ENCODE data around the gene SPATA6L.

The SPATA6L gene

DNA sequence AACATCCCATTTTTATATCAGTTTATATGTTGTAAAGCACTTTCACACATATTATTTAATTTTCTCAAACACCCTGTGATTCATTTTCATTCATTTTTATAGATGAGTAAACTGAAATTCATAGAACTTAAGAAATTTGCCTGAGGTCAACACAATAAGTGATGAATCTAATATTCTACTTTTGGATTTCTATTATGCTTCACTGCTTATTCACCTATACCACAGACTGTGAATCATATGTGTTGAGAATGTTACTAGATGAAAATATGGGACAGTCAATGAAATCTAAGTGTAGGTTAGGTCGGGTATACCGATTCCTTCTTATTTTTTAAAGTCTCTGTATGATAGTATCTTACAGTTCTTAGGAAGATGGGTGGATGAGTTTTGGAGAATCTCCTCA, 37.8 kb upstream of the SPATA6L start:
- DNase-seq (ENCODE audit: extremely low read depth, low read depth) = no peak
- TF ChIP-seq, protein P1, sequence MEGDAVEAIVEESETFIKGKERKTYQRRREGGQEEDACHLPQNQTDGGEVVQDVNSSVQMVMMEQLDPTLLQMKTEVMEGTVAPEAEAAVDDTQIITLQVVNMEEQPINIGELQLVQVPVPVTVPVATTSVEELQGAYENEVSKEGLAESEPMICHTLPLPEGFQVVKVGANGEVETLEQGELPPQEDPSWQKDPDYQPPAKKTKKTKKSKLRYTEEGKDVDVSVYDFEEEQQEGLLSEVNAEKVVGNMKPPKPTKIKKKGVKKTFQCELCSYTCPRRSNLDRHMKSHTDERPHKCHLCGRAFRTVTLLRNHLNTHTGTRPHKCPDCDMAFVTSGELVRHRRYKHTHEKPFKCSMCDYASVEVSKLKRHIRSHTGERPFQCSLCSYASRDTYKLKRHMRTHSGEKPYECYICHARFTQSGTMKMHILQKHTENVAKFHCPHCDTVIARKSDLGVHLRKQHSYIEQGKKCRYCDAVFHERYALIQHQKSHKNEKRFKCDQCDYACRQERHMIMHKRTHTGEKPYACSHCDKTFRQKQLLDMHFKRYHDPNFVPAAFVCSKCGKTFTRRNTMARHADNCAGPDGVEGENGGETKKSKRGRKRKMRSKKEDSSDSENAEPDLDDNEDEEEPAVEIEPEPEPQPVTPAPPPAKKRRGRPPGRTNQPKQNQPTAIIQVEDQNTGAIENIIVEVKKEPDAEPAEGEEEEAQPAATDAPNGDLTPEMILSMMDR (IDR thresholded peaks at IDR 0.05; ENCODE audit: low read depth, low read length, missing control alignments) = no peak
- no peak overlapping the region for H3K4me3 ChIP-seq (replicated peaks; ENCODE audit: low read depth, low read length)

DNA sequence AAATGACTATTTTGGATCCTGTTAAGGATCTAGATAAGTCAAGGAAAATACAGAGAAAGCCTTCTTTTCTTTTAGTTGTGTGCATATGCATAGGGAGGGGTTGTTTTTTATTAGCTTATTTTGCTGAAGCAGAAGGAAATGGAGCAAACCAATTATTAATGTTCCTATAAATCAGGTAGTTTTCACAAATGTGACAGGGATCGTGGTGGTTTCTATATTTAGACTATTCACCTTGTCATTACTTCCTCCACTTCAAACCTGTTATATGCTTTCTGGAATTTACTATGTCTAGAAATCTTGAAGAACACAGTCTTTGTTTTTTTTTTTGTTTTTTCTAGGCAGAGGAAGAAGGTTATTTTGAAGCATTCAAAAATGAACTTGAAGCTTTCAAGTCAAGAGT, 35.2 kb upstream of the SPATA6L start:
- H3K4me3 ChIP-seq (replicated peaks; ENCODE audit: low read depth, low read length) = no peak overlapping the region
- no peak for DNase-seq (ENCODE audit: extremely low read depth, low read depth)
- TF ChIP-seq, protein P1 (IDR thresholded peaks at IDR 0.05; ENCODE audit: low read depth, low read length, missing control alignments) = no peak

DNA sequence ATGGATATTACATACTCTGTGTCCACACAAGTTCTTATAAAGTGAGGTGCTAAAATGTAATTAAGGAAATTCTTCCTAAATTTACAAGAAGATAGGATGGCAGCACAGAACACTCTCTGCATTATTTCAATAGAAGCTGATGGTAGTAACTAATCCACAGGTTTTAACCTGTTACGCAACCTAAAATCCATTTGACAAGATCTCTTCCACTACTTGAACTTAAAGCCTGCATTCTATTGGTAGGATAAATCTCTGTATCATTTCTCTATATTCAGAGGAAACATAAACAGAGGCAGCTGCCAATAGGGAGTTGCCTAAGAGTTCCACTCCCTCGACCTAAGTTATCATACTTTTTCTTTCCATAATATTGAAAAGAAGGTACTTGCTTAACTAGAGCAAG, 34.7 kb upstream of the SPATA6L start:
- H3K4me3 ChIP-seq (replicated peaks; ENCODE audit: low read depth, low read length) = no peak overlapping the region
- TF ChIP-seq, protein P1 (IDR thresholded peaks at IDR 0.05; ENCODE audit: low read depth, low read length, missing control alignments) = no peak
- no peak for DNase-seq (ENCODE audit: extremely low read depth, low read depth)

DNA sequence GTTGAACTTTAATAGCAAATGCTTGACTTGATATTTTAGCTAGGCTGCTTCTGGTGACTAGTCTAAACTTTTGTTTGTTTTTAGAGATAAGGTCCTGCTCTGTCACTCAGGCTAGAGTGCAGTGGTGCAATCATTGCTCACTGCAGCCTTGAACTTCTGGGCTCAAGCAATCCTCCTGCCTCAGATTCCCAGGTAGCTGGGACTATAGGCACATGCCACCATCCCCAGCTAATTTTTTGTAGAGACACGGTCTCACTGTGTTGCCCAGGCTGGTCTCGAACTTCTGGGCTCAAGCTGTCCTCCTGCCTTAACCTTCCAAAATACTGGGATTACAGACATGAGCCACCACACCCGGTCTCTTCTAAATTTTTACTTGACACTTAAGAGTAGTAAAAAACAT, 33.8 kb upstream of the SPATA6L start:
- no peak for DNase-seq (ENCODE audit: extremely low read depth, low read depth)
- H3K4me3 ChIP-seq (replicated peaks; ENCODE audit: low read depth, low read length) = no peak overlapping the region
- TF ChIP-seq, protein P1 (IDR thresholded peaks at IDR 0.05; ENCODE audit: low read depth, low read length, missing control alignments) = no peak

DNA sequence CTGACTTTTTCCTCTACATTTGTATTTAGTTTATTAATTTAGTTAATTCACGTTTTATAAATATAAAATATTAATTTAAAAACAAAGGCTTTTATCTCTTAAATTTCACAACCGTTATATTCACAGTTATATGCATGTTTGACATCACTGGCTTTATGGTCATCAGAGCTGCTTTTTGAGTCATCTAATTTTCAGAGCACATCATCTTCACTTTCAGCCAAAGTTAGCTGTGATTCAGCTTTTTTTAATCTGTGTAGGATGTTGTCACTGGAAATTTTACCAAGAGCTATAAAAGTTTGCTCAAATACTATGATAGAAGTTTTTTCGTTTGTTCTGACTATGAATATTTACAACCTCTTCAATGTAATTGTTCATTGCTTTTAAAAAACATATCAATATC, 25.5 kb upstream of the SPATA6L start:
- no peak overlapping the region for H3K4me3 ChIP-seq (replicated peaks; ENCODE audit: low read depth, low read length)
- no peak for DNase-seq (ENCODE audit: extremely low read depth, low read depth)
- TF ChIP-seq, protein P1 (IDR thresholded peaks at IDR 0.05; ENCODE audit: low read depth, low read length, missing control alignments) = no peak

DNA sequence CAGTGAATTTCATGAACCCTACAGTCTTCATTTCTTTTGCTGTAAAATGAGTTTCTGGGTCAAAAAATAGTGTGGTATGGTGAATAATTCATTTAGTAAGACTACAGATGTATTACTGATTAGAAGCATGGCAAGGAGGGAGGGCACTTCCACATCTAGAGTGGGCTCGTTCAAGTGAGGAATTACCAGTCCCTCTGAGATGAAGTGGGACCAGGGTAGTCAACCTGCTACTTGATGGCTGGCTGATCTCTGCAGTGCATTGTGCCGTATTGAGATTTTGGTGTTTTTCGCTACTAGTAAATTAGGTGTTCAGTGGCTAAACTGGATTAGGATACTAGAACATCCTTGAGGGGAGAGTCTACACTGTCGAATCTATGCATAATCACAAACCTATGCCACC, 23.9 kb upstream of the SPATA6L start:
- no peak for DNase-seq (ENCODE audit: extremely low read depth, low read depth)
- H3K4me3 ChIP-seq (replicated peaks; ENCODE audit: low read depth, low read length) = no peak overlapping the region
- TF ChIP-seq, protein P1 (IDR thresholded peaks at IDR 0.05; ENCODE audit: low read depth, low read length, missing control alignments) = no peak

DNA sequence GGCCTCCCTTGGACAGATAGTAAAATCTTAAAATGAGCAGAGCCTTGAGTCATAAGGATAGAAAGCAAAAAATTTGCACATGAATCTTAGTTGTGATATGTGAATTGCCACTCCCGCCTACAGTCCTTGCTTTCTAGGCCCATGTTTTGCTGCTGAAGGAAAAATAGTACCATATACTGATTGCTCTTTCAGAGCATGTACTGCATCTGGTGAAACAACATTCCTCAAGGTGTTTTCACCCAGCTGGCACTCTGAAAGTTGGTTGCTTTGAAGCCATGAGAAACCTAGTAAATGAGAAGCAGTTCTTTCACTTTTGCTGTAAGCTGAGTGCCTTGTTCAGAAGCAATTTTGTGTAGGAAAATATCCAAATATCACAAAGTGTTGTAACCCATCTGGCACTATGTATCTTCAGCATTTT, 23.4 kb upstream of the SPATA6L start:
- TF ChIP-seq, protein P1 (IDR thresholded peaks at IDR 0.05; ENCODE audit: low read depth, low read length, missing control alignments) = no peak
- no peak overlapping the region for H3K4me3 ChIP-seq (replicated peaks; ENCODE audit: low read depth, low read length)
- DNase-seq (ENCODE audit: extremely low read depth, low read depth) = no peak
